Neural cell (in vitro differentiated cells): ENCODE measurements around the gene CFAP221. TPM values are rescaled to one million over a fixed set of nuclear protein-coding genes. Genes with fewer than 3 reads are reported as not detected.
A peak's percentile ranks its signal among the peaks of the same experiment; 100 is the strongest.

ENCODE experiments used
- H2AFZ ChIP-seq: fragments of 200-600, 300-800 bp; sonication (generic), shearing (Covaris generic); 2 replicates; pipeline ENCODE4 v1.6.0; 2014; ENCODE audit warnings: low read depth, mild to moderate bottlenecking, antibody characterized with exemption, low read length, moderate library complexity
- H3F3A ChIP-seq: fragments of 200-600 bp; shearing (Covaris generic); 2 replicates; pipeline ENCODE4 v1.6.1; 2016; ENCODE audit warnings: mild to moderate bottlenecking, moderate library complexity, mixed read lengths, antibody characterized with exemption, low read length; ENCODE audit not compliant: insufficient read depth, poor library complexity, severe bottlenecking
- H3K27ac ChIP-seq: fragments of 200-600, 300-800 bp; sonication (generic), shearing (Covaris generic); 2 replicates; pipeline ENCODE4 v1.5.1; 2014; ENCODE audit warnings: mild to moderate bottlenecking, low read length, moderate library complexity
- H3K27me3 ChIP-seq: fragments of 300-800, 200-600 bp; sonication (generic), shearing (Covaris generic); 2 replicates; pipeline ENCODE4 v1.6.0; 2014; ENCODE audit warnings: mild to moderate bottlenecking, low read depth, low read length, moderate library complexity; ENCODE audit not compliant: insufficient read depth
- H3K36me3 ChIP-seq: fragments of 300-800, 200-600 bp; sonication (generic), shearing (Covaris generic); 2 replicates; pipeline ENCODE4 v1.5.1; 2014; ENCODE audit warnings: mild to moderate bottlenecking, antibody characterized with exemption, low read length, moderate library complexity; ENCODE audit not compliant: insufficient read depth
- H3K4me2 ChIP-seq: fragments of 300-800, 200-600 bp; sonication (generic), shearing (Covaris generic); 2 replicates; pipeline ENCODE4 v1.6.0; 2014; ENCODE audit warnings: mild to moderate bottlenecking, low read length
- H3K4me3 ChIP-seq: fragments of 300-800, 200-600 bp; sonication (generic), shearing (Covaris generic); 2 replicates; pipeline ENCODE4 v1.5.1; 2014; ENCODE audit warnings: mild to moderate bottlenecking, low read length, moderate library complexity
- H3K79me2 ChIP-seq: fragments of 200-600 bp; shearing (Covaris generic); replicated peaks from 2 replicates; pipeline ENCODE4 v1.6.0; 2014; ENCODE audit warnings: mild to moderate bottlenecking, low read length, moderate library complexity; ENCODE audit not compliant: insufficient read depth
- H3K9ac ChIP-seq: fragments of 300-800, 200-600 bp; sonication (generic), shearing (Covaris generic); 2 replicates; pipeline ENCODE4 v1.6.1; 2016; ENCODE audit warnings: mild to moderate bottlenecking, low read length, mixed read lengths
- H3K9me2 ChIP-seq: fragments of 200-600 bp; shearing (Covaris generic); 2 replicates; pipeline ENCODE4 v1.6.1; 2016; ENCODE audit warnings: mild to moderate bottlenecking, low read length, mixed read lengths; ENCODE audit not compliant: insufficient read depth
- H3K9me3 ChIP-seq: fragments of 200-600, 300-800 bp; sonication (generic), shearing (Covaris generic); 2 replicates; pipeline ENCODE4 v1.6.1; 2016; ENCODE audit warnings: mild to moderate bottlenecking, mixed run types, low read length, moderate library complexity, mixed read lengths
- H4K20me1 ChIP-seq: fragments of 200-600 bp; shearing (Covaris generic); 2 replicates; pipeline ENCODE4 v1.6.1; 2016; ENCODE audit warnings: mild to moderate bottlenecking, mixed run types; ENCODE audit not compliant: insufficient read depth
- EP300 ChIP-seq: fragments of 450-650 bp; conservative IDR thresholded peaks from 2 replicates; pipeline ENCODE4 v1.6.1; 2014; ENCODE audit warnings: antibody characterized with exemption, mild to moderate bottlenecking, moderate library complexity; ENCODE audit not compliant: poor library complexity, severe bottlenecking
- EZH2 ChIP-seq: fragments of 200-600, 300-800 bp; shearing (Covaris generic), sonication (generic); IDR thresholded peaks from 2 replicates; pipeline ENCODE4 v1.6.1; 2014; ENCODE audit warnings: antibody characterized with exemption, low read length, borderline replicate concordance, mild to moderate bottlenecking; ENCODE audit not compliant: insufficient read depth, poor library complexity, severe bottlenecking
- MXI1 ChIP-seq: fragments of 450-650 bp; conservative IDR thresholded peaks from 2 replicates; pipeline ENCODE4 v1.6.1; 2014; ENCODE audit warnings: antibody characterized with exemption, mild to moderate bottlenecking; ENCODE audit not compliant: poor library complexity, severe bottlenecking
- POLR2AphosphoS5 ChIP-seq: IDR thresholded peaks from 2 replicates; pipeline ENCODE4 v1.6.1; 2012
- RAD21 ChIP-seq: fragments of 450-650 bp; conservative IDR thresholded peaks from 2 replicates; pipeline ENCODE4 v1.6.1; 2014; ENCODE audit warnings: antibody characterized with exemption, mild to moderate bottlenecking, moderate library complexity
- SMC3 ChIP-seq: fragments of 450-650 bp; conservative IDR thresholded peaks from 2 replicates; pipeline ENCODE4 v1.6.1; 2014; ENCODE audit warnings: antibody characterized with exemption, mild to moderate bottlenecking, moderate library complexity; ENCODE audit not compliant: poor library complexity
- TAF1 ChIP-seq: IDR thresholded peaks from 2 replicates; pipeline ENCODE4 v1.6.1; 2012; ENCODE audit warnings: low read depth
- polyA plus RNA-seq: library from polyadenylated mRNA; depleted of rRNA; stranded (reverse); fragments of >200 nt; gene quantifications from 2 replicates; pipeline ENCODE4 v1.2.3, GENCODE V29; 2014
- TF ChIP-seq, protein P1 (sequence below): fragments of 450-650 bp; IDR thresholded peaks from 2 replicates; pipeline ENCODE4 v1.5.1; 2014; ENCODE audit warnings: antibody characterized with exemption, mild to moderate bottlenecking, moderate library complexity; ENCODE audit not compliant: poor library complexity, severe bottlenecking
- TF ChIP-seq, protein P2 (sequence below): IDR thresholded peaks from 2 replicates; pipeline ENCODE4 v1.6.1; 2012; ENCODE audit warnings: borderline replicate concordance

The CFAP221 gene
- polyA plus RNA-seq, 1 donor from 2014 or later = 7.0 TPM

DNA sequence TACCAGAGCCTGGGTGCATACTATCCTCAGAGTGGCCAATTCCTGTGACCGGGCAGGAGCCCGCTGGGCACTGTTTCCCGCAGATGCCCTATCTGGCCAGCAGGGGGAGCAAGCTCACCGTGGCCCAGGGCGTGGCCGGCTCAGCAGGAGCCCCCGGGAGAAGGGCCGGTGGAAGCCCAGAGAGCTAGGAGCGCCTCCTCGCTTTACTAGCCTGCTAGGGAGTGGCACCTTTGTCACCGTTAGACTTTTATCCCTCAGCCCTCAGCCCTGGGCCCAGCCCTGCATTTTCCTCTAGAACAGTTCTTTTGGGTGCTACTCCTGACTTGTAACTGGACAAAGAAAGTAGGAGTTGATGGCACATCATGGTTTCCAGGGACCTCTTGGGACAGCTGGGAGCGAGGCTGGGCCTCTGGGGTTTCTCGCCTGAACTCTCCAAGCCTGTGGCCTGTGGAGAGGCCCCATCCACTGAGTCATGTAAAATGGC, 158.7 kb downstream of the CFAP221 start:
- Histone ChIP-seq H2AFZ (no peak overlapping the region), H3K79me2 (no peaks in the 10 kb centered on the region), H3K27ac (no peak overlapping the region), H3K9ac (no peak overlapping the region), H3K27me3 (no peaks in the 10 kb centered on the region), H3K4me3 (no peak overlapping the region), H3K9me2 (no peaks in the 10 kb centered on the region), H3F3A (no peaks in the 10 kb centered on the region), H3K36me3 (no peaks in the 10 kb centered on the region), H3K9me3 (no peaks in the 10 kb centered on the region), H3K4me2 (no peak overlapping the region), H4K20me1 (no peaks in the 10 kb centered on the region)
- TF ChIP-seq TAF1 (no peak), MXI1 (no peak), SMC3 (peak; percentile 32), POLR2AphosphoS5 (no peak), EZH2 (no peak), EP300 (no peak), RAD21 (peak; percentile 34)
- TF ChIP-seq, protein P1, sequence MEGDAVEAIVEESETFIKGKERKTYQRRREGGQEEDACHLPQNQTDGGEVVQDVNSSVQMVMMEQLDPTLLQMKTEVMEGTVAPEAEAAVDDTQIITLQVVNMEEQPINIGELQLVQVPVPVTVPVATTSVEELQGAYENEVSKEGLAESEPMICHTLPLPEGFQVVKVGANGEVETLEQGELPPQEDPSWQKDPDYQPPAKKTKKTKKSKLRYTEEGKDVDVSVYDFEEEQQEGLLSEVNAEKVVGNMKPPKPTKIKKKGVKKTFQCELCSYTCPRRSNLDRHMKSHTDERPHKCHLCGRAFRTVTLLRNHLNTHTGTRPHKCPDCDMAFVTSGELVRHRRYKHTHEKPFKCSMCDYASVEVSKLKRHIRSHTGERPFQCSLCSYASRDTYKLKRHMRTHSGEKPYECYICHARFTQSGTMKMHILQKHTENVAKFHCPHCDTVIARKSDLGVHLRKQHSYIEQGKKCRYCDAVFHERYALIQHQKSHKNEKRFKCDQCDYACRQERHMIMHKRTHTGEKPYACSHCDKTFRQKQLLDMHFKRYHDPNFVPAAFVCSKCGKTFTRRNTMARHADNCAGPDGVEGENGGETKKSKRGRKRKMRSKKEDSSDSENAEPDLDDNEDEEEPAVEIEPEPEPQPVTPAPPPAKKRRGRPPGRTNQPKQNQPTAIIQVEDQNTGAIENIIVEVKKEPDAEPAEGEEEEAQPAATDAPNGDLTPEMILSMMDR = peak; percentile 55
- TF ChIP-seq, protein P2, sequence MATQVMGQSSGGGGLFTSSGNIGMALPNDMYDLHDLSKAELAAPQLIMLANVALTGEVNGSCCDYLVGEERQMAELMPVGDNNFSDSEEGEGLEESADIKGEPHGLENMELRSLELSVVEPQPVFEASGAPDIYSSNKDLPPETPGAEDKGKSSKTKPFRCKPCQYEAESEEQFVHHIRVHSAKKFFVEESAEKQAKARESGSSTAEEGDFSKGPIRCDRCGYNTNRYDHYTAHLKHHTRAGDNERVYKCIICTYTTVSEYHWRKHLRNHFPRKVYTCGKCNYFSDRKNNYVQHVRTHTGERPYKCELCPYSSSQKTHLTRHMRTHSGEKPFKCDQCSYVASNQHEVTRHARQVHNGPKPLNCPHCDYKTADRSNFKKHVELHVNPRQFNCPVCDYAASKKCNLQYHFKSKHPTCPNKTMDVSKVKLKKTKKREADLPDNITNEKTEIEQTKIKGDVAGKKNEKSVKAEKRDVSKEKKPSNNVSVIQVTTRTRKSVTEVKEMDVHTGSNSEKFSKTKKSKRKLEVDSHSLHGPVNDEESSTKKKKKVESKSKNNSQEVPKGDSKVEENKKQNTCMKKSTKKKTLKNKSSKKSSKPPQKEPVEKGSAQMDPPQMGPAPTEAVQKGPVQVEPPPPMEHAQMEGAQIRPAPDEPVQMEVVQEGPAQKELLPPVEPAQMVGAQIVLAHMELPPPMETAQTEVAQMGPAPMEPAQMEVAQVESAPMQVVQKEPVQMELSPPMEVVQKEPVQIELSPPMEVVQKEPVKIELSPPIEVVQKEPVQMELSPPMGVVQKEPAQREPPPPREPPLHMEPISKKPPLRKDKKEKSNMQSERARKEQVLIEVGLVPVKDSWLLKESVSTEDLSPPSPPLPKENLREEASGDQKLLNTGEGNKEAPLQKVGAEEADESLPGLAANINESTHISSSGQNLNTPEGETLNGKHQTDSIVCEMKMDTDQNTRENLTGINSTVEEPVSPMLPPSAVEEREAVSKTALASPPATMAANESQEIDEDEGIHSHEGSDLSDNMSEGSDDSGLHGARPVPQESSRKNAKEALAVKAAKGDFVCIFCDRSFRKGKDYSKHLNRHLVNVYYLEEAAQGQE = no peak

DNA sequence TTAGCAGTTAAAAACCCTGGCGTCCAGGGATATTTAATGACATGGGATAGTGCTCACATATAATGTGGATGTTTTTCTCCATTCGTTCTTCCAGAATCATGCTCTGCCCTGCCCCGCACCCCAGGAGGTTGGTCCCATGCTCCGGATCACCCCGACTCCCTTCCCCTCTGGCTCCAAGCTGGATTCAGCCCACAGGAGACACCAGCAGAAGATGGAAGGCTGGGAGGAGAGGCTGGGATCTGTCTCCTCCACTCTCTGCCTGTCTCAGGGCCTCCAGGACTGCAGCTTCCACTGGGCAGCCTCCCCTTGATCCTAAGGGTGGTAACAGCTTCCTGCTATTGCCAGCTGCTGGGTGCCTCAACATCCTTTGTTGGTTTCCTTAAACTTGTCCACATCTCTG, 159.3 kb downstream of the CFAP221 start:
- TF ChIP-seq, protein P1 = no peak
- TF ChIP-seq, protein P2 = no peak
- TF ChIP-seq EP300 (no peak), POLR2AphosphoS5 (no peak), RAD21 (no peak), EZH2 (no peak), SMC3 (no peak), MXI1 (no peak), TAF1 (no peak)
- H3K27ac ChIP-seq = no peak overlapping the region

More for the DNA sequence above, 159.3 kb downstream of the CFAP221 start:
- Histone ChIP-seq H3K4me2 (no peak overlapping the region), H3F3A (no peaks in the 10 kb centered on the region), H2AFZ (no peak overlapping the region), H3K79me2 (no peaks in the 10 kb centered on the region), H3K27me3 (no peaks in the 10 kb centered on the region), H3K36me3 (no peaks in the 10 kb centered on the region), H3K9ac (no peak overlapping the region), H3K4me3 (no peak overlapping the region), H4K20me1 (no peaks in the 10 kb centered on the region), H3K9me3 (no peaks in the 10 kb centered on the region), H3K9me2 (no peaks in the 10 kb centered on the region)
